GM19467 (cell line): ENCODE results near the gene MCC.

Experiments
- ATAC-seq: cut with Tn5 transposase; IDR thresholded peaks from one replicate; pipeline ENCODE4 v1.9.1; 2021; ENCODE audit warnings: mild to moderate bottlenecking, moderate library complexity; ENCODE audit not compliant: unreplicated experiment

MCC gene

DNA sequence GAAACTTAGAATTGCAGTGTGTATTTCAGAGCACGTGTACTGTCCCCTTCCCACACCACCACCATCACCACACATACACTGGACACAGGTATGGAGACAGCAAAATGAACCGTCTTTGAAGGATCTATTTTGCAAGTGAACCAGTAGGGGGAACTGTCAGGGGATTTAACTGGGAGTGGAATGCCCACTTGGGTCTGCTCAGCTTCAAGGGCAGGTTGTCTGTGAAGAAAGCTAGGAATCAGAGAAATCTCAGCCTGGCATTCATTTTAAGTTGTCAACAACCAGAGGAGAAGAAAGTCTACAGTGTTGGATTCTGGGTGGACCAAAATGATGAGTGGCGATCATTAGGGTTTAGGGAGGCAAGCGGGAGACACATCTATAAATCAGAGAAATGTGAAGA lies 364.6 kb downstream of the MCC start:
- ATAC-seq, result no peak

DNA sequence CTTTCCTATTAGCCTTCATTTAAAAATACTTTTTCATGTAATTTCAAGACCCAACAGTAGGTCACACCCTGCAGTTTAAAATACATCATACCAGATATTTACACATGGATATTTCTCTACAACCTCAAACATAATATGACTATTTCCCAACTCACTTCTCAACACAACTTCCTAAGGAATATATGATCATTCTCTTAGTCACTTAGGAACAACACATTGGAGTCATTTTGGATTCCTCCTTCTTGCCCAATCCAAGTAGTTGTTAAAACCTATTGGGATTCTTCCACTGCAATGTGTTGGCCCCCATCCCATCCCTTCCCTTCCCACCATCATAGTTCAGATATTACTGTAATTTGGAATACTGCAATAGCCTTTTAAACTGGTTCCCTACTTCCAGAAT lies 366.2 kb downstream of the MCC start:
- no peak for ATAC-seq

DNA sequence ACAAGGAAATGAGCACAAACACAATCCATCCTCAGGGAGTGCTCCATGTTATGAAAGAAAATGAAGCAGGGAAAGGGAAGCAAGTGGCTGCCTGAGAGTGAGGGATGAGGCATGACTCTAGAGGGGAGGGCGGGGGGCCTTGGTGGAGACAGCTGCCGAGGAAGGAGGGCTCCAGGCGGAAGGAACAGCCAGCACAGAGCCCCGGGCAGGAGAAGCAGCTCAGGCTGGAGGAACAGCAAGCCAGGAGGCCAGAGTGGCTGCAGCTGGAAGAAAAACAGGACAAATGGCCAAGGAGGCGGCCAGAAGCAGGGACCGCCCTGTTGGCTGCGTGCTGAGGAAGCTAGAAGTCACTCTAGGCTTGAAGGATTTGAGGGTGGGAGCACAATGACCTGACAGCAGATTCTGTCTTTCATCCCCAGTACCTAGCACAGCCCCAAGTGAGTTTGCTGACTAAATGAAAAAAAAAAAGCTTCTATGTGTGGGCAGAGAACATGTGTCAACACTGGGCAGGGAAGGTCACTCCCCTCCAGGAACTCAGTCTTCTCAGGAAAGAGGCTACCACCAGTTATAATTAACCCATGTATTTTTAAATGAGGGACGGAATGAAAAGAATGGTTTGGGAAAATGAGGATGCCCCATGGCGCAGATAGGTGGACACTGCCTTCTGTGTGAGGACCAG lies 368.9 kb downstream of the MCC start:
- ATAC-seq, result no peak

DNA sequence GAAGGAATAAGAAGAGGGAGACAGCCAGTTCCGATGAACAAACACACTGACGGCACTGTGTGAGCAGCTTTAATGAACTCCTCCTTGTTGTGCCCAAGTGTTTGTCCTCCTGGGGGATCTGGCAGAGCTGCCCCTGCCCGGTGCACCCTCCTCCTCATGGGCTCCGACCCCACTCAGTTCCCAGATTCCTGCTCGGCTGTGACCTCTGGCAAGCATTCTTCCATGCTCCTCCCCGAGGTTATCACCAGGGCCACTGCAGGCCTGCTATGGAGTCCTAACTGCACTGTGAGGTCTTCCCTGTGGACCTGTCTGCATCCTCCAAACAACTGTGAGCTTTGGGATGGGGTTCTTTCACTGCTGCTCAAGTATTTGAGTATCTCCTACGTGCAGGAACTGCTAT lies 369.5 kb downstream of the MCC start:
- ATAC-seq, result no peak

DNA sequence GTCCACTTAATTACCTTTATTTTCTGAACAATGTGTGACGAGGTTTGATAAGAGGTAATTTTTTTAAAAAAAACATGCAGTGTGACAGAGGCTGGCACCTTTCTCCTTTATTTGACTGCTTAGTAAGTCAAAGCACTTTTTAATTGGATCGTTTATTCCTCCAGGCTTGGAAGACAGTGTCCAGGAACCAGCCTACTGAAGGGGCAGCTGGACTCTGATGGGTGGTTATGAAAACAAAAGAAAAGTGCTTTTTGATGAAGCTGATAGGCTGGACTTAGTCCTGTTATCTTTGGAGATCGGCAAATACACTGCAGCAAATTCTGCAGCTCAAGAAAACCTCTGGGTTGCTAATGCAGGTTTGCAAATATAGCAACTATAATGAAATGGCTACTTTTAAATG lies 370.0 kb downstream of the MCC start:
- ATAC-seq, result no peak

DNA sequence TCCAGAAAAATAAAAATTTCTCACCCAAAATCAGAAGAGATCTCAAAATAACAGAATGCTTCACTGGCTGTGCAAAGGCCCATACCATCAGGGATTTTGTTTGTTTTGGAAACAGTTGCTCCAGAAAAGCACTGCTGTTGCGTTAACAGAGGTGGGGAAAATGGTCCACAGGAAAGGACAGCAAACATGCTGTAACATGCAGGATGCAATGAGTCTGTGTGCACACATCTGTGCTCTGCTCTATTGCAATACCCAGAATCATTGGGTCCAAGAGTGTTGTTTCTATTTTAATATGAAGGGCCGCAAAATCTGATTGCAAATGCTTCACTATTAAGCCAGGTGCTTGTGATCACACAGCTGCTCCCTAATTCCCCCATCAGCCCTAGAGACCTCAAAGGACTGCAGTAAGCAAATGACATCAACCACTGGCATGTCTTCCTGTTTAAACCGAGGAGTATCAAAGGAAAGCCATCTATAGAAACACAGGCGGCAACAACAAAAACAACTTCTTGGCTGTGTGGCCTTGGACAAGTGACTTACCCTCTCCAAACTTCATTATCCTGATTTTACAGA lies 370.6 kb downstream of the MCC start:
- no peak for ATAC-seq

DNA sequence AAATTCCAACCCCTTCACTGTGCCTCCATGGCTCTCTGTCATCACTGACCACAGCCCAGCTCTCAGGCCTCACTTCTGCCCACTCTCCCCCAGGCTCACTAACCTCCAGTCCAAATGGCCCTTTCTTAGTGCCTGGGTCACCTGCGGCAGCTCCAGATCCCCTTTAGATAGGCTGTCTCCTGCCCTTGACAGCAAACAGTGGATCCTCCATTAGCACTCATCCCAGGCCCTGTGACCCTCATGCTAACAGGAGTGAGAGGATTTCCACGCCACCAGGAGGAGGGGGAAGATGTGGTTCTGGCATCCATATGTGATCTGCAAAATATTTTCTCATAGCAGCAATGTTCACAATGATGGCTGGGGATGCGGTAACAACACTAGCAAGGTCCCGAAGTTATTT lies 372.3 kb downstream of the MCC start:
- no peak for ATAC-seq

DNA sequence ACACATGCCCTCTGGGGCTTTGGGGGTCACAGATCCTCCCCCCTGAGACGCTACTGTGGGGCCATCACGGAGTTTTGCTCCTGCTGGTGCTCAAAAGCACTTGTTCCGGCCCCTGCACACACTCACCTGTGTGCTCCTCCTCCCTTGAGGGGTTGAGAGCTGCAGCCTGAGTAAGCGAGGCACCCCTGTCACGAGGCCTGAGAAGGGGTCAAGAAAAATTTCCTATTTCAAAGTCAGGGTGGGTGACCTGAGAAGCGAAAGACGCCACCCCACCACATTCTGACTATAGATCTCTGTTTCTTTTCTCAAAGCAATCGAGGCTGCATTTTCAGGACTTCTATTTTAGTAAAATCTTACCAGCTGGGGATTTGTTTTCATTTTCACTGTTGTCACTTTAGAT lies 373.2 kb downstream of the MCC start:
- ATAC-seq, result no peak

DNA sequence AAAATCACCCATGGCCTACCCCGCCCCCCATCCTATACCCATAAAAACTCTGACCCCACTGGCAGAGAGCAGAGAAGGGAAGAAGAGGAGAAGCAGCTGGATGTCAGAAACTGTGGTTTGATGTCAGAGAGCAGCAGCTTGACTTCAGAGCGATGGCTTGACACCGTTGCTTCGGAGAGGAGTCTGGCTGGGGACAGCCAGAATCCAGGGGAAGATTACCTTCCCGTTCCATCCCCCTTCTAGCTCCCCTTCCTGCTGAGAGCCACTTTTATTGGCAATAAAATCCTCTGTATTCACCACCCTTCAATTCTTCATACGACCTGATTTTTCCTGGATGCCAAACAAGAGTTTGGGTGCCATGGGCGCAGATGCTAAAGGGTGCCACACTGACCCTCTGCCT lies 373.7 kb downstream of the MCC start:
- no peak for ATAC-seq

DNA sequence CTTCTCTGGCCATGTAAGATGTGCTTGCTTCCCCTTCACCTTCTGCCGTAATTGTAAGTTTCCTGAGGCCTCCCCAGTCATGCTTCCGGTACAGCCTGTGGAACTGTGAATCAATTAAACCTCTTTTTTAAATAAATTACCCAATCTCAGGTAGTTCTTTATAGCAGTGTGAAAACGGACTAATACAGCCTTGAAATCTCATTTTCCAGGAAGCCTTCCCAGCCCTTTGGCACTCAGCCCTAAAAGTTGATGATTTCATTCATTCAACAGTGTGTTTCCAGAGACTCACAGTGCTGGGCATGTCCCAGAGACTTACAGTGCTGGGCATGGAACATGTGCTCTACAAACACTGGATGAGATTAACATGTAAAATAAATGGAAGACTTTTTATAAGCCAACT lies 375.8 kb downstream of the MCC start:
- ATAC-seq, result no peak

DNA sequence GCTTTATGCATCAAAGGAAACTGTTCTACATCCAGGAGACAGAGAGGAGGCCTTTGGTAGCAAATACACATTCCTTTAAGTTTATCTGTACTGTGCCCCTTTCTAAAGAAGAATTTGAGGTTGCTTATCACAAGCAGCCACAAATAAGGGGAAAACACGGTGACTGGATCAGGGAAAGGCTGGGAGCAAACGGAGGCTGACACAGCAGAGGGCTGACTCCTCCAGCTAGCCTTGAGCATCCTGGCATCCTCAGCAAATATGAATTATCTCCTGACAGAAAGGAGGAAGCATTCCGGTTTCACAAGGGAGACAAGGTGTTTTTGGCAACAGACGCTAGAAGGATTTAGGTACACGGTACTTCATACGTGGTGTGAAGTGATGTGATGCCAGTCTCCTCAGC lies 378.1 kb downstream of the MCC start:
- ATAC-seq, result no peak

DNA sequence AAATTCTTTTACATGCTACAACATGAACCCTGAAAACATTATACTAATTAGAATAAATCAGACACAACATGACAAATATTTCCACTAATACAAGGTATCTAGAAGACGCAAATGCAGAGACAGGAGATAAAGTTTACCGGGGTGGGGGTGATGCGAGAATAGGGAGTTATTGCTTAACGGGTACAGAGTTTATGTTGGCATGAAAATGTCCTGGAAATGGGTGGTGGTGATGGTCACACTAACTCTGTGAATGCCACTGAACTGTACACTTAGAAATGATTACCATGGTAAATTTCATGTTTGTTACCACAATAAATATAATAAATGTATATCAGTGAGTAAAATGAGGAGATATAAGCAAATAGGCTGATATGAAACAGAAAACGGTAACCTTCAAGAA lies 378.9 kb downstream of the MCC start:
- ATAC-seq, result no peak

DNA sequence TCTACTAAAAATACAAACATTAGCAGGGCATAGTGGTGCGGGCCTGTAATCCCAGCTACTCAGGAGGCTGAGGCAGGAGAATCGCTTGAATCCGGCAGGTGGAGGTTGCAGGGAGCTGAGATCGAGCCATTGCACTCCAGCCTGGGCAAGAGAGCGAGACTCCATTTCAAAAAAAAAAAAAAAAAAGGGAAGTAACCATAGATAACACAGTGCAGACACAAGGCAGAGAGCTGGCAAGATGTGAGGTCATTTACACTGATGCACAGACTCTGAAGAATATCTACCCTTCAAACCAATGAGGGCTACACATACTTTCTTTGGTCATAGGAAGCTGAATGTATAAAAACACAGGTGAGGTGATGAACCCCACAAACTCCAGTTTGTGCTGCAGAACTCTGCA lies 379.8 kb downstream of the MCC start:
- no peak for ATAC-seq

DNA sequence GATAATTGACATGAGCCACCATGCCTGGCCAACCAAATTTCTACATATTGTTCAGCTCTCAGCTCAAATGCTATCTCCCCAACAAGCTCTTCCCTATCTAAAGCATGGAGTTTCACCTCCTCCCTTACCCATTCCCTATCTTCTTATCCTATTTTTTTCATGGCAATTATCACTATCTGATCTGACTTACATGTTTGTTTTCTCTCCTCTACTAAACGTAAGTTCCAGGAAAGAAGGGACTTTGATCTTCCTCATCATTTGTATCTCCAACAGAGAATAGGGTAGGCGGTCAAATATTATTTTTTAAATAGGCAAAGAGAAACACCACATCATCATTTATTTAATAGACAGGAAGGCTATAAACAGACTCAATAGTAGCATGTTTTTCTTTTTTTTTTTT lies 381.4 kb downstream of the MCC start:
- ATAC-seq, result no peak

DNA sequence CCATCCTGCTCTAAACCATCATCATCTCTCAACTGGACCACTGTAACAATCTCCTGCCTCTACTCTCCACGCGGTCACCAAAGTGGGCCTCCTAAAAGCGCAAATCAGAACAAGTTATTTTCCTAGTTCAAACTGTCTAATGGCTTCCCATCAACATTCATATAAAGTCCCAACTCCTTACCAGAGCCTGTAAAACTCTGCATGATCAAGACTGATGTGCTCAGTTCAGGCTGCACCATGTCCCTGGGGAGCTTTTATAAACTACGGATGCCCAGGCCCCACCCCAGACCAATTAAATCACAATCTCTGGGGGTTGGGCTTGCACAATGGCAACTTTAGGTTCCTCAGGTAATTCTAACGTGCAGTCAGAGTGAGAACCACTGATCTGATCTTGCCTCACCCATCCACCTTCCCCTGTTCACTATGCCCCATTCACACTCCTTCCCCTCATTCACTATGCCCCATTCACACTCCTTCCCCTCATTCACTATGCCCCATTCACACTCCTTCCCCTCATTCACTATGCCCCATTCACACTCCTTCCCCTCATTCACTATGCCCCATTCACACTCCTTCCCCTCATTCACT lies 382.5 kb downstream of the MCC start:
- no peak for ATAC-seq

DNA sequence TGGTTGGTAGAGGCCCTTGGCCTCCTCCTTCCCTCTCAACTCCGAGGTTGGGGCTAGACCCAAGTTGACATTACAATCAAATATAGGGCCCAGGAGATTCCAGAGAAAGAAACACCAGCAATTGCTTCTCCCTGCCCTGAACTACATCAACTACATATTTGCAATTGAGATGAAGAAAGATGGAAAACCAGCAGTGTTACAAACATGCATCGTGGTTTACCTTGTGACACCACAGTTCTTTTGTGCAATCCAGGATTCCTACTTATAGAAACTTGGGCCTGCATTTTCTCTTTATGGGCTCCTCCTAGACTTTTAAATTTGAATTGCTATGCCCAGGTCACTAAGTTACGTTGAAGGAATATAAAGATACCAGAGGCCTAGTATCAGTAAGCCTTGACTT lies 384.9 kb downstream of the MCC start:
- no peak for ATAC-seq

DNA sequence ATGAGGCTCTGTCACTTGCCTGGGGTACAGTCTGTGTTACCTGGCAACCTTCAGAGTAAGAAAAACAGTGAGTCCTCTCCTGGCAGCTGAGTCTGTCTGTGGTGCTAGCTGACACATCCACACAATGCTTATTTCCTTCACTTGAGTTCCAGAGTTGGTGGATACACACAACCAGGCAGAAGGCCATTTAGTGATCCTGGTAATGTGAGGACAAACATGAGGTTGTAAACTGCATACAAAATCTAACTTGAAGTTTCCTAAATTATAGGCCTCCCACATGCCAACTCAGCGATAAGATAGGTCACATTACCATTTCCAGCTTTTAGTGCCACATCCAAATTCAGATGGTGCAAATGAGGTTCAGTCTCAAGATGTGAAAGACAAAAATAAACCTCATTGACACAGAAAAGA lies 386.1 kb downstream of the MCC start:
- no peak for ATAC-seq

DNA sequence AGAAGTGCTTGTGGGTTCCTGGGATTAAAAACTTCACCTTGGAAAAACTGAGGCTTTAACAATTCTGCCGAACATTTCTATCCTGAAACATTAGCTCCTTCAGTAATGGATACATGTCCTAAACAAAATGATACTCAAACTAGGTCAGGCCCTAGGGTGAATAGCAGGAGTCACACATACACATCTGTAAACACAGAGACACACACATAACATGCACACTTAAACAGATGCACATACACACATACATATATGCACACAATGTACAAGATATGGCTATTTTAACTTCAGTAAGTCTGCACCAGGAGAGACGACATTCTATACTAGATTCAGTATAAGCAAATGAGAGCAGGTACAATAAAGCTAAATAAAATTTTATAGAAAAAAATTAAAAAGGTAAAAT lies 387.3 kb downstream of the MCC start:
- no peak for ATAC-seq

DNA sequence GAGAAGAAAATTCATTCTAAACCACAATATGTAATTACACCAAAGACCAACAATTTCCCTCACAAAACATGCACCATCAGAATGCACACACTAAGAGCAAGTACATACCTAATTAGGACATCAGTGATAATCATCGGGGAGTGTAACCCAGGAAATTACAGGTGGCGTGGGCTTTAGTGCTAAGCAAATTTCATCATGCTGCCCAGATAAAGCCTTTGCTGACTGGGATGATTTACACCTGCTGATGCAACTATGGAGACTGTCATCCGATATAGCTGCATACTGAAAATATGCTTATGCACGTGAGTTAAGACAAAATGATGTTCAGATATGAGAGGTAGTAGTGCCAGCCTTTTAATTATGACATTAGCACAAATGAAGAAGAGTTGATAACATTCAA lies 388.4 kb downstream of the MCC start:
- no peak for ATAC-seq

DNA sequence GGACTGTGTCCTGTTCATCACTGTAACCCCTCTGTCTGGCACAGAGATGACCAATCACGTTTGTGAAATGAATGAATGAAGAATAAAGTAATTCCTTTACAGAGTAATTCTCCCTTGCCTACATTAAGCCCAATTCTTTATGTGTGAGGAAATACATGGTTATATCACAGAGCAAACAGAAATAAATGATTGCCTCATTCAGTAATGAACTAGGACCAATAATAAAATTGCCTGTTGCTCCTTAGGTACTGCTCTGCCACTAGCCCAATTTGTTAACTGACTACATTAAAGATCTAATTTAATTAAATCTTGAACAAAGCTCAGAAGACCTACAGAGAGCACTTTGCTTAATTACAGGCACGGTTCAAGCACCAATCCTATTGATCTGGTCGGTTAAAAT lies 389.9 kb downstream of the MCC start:
- no peak for ATAC-seq

DNA sequence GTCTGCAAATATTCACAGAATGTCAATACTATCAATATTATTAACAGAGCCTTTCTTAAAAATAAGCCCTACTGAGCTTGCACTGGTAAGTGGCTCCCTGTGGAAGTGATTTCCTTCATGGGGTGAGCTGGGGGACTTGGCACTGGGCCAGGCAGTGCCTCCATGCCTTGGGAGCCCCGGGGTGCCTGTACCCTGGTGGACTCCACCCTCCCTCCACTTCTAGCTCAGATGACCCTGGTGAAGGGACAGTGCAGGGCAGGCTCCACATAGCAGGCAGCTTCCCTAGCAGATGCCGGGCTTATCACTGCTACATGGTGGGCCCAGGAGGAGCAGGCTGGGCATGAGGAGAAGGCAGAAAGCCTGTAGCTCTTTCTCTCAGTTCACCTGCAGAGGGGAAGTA lies 392.4 kb downstream of the MCC start:
- no peak for ATAC-seq

DNA sequence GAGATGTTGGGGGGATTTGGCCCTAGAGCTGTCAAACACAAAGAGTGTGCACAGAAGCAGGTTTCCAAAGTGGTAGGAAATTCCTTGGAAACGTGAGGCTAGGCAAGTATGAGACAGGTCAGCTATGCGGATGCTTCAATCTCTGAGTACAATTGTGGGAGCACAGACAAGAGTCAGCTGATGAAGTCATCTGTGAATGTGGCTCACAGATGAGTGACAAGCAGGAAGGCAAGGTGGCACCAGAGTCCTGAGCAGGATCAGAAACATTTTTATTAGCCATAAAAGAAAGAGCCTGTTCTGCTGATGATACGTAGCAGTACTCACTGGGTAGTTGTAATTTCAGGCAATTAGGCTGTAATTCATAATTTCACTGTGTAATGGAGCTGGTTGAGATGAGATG lies 394.7 kb downstream of the MCC start:
- ATAC-seq, result no peak

DNA sequence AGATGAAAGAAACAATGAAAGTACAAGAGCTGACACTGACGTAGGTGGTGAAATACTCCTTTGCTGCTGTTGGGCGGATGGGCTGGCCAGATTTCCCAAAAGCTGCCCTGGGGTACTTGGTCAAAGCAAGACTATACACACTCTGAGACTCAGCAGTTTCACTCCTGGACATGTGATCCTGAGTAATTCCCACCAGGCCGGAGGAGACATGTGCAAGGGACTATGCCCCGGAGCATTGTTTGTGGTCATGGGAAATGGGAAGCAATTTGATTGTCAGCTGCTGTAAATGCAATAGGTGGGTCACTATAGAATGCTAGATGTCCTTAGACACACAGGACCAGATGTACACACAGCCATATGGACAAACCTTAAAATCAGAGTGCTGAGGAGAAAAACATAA lies 395.6 kb downstream of the MCC start:
- ATAC-seq, result no peak
